ENCODE measurements around the gene DAGLA.

DAGLA gene

DNA sequence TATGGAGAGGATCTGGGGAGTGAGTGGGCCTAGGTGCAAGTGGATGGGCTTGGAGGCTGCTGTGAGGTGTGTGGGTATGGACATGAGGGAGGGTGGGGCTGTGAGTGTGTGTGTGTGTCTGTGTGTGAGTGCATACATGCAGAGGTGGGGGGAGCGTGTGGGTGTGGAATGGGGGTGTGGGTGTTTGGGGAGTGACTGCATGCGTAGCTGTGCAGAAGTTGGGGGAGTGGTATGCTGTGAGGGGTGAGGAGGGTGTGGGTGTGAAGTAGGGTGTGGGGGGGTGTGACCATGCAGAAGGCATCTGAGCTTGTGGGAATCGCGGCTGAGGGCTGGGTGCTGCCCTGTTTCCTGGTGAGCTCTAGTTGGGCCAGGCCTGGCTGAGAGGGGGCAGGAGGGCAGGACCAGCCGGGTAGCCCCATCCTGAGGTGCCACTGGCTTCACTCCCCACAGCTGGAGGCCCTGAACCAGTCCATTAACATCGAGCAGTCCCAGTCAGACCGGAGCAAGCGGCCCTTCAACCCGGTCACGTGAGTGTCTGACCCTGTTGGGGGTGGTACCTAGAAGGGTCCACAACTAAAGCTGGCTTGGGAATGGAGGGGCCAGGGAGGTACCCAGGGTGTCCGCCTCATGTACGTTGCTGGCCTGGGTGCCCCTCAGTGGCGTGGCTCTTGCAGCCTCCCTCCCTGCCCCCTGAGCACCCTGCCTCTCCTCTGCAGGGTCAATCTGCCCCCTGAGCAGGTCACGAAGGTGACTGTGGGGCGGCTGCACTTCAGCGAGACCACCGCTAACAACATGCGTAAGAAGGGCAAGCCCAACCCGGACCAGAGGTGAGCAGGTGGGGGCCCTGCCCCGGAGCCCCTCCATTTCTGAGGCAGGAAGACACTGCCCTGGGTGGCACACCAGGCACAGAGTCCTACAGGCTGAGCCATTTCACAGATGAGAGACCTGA lies 95.7 kb downstream of the DAGLA start:
- in situ Hi-C loops (cut with MboI; ENCODE audit: low sequenced_read_pairs): no loop called here

DNA sequence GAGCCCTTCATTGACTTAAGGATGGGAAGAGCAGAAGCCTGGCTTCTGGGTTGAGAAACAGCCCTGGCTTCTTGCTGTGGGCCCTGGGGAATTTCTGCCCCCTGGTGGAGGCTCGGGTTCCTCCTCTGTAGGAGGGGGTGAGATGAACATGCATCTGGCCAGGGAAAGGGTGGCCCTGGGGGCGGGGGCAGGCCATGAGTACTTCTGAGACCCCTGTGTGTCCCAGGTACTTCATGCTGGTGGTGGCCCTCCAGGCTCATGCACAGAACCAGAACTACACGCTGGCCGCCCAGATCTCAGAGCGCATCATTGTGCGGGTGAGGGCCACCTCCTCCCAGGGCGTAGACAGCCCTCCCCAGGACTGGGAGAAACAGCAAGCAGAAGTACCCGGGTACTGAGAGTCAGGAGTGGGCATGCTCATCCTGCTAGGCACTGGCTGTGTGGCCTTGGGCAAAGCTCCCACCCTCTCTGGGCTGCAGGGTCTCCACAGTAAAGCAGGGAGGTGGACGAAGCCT lies 96.4 kb downstream of the DAGLA start:
- in situ Hi-C loops (cut with MboI; ENCODE audit: low sequenced_read_pairs): no loop called here

DNA sequence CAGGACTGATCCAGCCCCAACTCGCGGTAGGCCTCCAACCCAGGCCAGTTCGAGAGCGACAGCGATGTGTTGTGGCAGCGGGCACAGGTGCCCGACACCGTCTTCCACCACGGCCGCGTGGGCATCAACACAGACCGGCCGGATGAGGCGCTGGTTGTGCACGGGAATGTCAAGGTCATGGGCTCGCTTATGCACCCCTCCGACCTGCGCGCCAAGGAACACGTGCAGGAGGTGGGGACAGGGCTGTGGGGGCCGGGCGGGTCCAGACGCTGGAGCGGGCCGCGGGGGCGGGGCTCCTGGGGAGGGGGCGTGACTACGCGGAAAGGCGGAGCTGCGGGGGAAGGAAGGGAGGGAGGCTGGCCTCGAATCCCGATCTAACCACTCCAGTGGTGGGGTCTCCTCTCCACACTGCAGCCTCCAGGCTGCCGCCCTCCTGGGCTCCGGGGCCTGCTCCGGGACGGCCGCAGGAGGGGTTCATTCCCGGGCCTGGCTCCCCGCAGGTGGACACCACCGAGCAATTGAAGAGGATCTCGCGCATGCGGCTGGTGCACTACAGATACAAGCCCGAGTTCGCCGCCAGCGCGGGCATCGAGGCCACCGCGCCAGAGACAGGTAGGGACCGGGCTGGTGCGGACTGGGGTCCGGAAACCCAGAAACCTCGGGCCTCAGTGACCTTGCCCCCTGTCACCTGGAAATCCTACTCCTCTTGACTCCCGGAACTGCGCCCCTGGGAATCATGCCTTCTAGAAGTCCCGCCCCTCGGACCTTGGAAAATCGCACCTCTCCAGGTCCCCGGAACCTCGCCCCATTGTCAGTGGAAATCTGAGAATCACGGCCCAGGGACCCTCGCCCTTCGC lies 97.3 kb downstream of the DAGLA start:
- in situ Hi-C loops (cut with MboI; ENCODE audit: low sequenced_read_pairs): no loop called here

DNA sequence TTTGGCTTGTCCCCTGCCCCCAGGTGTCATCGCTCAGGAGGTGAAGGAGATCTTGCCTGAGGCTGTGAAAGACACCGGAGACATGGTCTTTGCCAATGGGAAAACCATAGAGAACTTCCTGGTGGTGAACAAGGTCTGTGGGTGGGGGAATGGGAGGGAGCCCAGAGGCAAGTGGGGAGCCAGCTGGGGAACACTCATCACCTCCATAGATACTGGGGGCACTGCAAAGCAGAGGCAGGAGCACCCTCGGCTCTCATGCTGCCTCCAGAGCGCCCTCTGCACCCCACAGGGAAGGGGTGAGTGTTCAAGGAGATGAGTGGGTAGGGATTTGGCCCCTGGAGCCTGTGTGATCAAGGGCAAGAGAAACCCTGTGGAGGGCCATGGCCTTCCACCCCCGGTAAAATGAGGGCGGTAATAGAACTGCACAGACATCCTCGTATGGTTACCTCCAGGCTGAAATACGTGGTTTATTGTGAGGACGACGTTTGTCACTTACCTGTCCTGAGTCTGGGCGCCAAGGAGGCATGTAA lies 98.2 kb downstream of the DAGLA start:
- in situ Hi-C loops (cut with MboI; ENCODE audit: low sequenced_read_pairs): no loop called here

DNA sequence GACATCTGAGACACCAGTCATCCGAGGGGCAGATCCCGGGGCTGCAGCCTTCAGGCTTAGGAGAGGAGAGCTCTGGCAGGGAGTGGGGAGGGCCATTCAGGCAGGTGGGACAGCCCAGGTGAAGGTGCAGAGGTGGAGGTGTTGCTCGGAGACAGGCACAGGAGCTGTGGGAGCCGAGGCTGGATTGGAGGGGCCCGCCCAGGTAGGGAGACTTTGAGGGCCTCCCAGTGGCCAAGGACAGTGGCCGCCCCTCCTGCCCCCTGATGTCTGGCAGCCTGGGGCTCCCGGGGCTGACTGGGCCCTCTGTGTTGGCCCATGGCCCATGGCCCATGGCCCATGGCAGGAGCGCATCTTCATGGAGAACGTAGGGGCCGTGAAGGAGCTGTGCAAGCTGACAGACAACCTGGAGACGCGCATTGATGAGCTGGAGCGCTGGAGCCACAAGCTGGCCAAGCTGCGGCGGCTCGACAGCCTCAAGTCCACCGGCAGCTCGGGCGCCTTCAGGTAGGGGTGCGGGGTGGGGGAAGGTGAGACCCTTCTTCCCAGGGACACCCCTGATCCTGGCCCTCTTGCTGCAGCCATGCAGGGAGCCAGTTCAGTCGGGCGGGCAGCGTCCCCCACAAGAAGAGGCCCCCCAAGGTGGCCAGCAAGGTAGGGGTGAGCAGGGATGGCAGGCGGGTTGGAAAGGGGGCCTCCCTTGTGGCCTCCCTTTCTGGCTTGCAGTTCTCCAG lies 98.9 kb downstream of the DAGLA start:
- in situ Hi-C loops (cut with MboI; ENCODE audit: low sequenced_read_pairs): no loop called here

DNA sequence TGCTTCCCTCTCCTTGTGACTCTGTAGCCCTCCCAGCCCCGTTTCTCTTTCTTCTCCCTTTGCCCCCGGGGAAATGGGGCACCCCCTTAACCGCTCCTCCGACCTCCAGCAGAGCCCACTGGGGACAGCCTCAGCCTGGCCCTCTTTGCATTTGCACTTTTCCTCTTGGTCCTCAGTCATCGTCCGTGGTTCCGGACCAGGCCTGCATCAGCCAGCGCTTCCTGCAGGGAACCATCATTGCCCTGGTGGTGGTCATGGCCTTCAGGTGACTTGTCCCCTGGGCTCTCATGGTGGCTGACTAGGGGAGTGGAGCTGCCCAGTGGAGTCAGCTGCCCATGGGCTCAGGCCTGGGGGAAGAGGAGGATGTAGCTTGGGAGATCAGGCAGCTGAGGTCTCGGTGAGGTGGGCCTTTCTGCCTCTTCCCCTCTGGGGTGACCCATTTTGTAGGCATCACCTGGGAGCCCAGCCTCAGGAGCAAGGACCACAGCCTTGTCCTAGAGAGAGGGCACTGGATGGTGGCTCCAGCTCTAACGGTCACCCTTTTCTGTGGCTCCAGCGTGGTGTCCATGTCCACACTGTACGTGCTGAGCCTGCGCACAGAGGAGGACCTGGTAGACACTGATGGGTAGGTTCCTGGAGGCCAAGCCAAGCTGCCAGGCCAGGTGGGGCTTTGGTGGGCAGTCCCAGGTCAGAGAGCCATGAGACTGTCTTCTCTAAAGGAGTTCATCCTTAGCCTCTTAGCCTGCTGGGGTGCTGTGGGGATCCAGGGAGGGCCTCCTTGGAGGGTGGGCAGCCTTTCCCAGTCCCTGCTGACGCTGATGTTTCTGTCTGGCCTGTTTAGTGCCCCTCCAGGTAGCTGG lies 99.7 kb downstream of the DAGLA start:
- in situ Hi-C loops (cut with MboI; ENCODE audit: low sequenced_read_pairs): no loop called here

DNA sequence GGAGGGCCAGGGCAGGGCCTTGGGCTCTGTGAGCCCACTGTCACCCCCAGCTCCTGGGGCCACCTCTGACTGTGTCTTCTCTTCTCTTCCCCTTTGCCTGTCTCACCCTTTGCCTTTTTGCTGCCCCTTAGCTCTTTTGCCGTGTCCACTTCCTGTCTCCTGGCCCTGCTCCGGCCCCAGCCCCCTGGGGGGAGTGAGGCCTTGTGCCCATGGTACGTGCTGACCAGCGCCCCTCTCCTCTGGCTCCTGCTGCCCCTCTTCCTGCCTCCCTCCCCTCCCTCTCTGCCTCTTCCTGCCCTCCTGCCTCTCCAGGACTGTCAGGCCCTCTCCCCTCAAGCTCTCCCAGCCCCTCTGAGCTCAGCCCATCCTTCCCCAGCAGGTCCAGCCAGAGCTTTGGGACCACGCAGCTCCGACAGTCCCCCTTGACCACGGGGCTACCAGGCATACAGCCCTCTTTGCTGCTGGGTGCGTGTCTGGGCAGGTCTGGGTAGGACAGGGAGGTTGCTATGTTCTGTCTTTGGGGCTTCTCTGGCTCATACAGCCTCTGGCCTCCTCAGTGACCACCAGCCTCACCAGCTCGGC lies 100.5 kb downstream of the DAGLA start:
- in situ Hi-C loops (cut with MboI; ENCODE audit: low sequenced_read_pairs): no loop called here

DNA sequence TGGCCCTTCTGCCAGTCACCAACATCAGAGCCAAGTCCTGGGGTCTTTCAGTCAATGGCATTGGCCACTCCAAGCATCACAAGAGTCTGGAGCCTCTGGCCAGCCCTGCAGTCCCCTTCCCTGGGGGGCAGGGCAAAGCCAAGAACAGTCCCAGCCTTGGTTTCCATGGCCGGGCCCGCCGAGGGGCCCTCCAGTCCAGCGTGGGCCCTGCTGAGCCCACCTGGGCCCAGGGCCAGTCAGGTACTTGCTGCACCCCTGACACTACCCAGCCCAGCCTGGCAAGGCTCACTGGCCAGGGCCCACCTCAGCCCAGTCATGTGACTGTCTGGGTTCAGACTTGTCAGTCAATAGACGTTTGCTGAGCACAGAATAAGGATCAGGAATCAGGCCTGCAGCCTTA lies 101.4 kb downstream of the DAGLA start:
- in situ Hi-C loops (cut with MboI; ENCODE audit: low sequenced_read_pairs): no loop called here

DNA sequence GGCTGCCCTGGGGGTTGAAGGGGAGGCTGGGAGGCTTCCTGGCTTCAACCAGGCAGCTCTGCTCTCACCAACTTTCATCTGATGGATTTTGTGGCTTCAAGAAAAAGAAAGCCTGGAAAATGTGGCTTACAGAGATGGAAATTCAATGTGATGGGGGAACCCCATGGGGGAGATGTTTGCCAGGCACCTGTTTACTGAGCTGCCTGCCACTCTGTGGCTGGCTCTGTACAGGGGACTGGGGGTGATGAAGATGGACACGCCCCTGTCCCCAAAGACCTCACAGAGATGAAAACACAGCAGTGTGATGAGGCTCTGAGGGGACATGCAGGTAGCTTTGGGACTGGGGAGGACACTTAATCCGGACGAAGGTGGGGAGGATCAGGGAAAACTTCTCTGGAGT lies 102.1 kb downstream of the DAGLA start:
- in situ Hi-C loops (cut with MboI; ENCODE audit: low sequenced_read_pairs): no loop called here

DNA sequence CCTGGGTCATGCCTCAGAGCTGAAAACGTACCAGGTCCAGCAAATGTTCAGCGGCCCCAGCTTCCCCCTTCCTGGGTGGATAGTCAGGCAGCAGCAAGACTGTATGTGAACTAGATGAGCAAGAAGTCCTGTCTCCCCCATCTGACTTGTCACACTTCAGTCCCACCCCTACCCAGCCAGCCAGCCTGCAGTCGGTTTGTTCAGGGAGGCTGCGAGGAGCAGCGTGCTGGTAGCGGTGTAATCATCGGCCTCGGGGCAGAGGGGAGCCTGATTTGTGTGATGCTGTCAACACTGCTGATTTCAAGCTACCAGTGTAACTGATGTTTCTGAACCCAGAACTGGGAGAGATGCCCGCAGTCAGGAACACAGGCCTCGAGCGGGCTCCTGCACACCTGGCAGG lies 102.7 kb downstream of the DAGLA start:
- in situ Hi-C loops (cut with MboI; ENCODE audit: low sequenced_read_pairs): no loop called here

DNA sequence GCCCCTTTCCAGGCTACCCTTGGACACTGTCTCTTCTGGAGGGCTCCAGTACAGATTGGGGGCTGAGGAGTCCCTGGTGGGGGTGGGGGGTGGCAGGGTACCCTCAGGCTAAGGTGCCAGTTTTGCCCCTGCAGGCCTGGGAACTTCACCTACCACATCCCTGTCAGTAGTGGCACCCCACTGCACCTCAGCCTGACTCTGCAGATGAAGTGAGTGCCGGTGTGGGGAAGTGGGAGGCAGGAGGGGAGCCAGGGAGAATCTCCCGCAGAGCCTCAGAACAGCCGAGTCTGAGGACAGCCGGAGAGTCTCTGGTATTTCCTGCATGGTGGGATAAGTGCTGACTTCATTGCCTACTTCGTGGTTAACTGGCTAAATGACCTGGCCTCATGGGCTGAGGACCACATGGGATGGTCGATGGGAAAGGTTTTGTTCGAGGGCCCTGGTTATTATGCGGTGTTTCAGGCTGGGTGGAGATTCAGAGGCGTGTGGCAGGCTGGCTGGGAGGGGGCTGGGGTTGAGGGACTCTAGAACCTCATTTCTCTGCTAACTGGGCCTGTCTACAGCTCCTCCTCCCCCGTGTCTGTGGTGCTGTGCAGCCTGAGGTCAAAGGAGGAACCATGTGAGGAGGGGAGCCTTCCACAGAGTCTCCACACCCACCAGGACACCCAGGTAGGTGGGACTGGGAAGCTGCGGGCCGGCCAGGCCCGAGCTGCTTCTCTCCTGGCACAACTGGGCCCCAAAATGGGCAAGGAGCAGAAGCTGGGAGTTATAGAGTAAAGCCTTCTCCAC lies 103.7 kb downstream of the DAGLA start:
- in situ Hi-C loops (cut with MboI; ENCODE audit: low sequenced_read_pairs): no loop called here

DNA sequence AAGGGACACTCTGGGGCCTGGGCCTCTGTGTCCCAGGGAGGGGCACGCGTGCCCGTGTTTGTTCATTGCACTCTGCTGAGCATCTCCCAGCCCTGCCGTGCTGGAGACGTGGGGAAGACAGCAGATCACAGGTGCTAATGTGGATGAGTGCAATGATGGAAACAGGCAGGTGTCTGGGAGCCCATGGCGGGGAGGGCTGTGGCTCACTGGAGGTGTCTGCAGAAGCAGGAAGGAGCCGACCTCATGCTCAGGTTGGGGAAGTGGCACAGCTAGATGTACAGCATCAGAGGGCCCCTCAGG lies 104.3 kb downstream of the DAGLA start:
- in situ Hi-C loops (cut with MboI; ENCODE audit: low sequenced_read_pairs): no loop called here

DNA sequence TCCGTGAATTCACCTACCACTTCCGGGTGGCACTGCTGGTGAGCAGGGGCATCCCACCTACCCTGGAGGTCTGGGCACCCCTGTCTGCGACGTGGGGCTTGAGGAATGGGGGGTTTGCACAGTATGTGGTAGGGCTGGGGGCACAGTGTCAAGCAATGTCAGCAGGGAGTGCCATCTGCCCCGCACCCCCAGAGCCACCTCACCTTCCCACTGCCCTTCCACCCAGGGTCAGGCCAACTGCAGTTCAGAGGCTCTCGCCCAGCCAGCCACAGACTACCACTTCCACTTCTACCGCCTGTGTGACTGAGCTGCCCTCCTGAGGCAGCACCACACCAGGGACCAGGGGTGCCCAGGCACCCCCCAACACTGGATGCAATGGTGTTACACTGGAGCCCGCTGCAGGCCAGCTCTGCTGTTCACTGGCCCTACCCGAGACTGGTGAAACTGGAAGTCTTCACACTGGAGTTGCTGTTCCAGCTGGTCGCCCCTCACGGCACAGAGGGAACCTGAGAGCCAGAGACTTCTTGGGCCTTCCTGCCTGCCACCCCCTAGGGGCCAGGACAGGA lies 105.7 kb downstream of the DAGLA start:
- in situ Hi-C loops (cut with MboI; ENCODE audit: low sequenced_read_pairs): no loop called here

DNA sequence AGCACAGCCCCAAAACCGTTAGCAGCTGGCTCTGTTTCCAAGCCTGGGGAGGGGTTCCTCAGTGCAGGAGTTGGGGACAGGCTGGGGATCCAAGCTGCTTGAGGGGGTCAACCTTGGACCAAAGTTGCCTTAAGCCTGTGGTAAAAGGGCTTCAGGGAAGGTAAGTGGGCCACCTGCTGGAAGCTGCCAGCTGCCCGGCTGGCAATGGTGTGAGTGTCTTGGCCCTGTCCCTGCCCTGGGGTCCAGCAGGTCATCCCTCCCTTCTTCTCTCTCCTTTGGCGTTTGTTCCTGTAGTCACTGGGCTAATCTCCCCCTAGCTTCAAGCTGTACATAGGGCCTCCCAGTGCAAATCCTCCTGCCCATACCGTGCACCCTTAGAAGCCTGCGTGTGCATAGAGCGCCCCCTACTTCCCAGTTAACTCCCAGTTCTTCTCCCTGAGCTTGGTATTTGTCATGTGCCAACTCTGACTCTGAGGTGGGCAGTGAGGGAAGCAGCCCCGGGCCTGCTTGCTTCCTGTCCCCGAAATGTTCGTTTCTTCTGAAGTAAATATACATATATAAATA lies 107.8 kb downstream of the DAGLA start:
- in situ Hi-C loops (cut with MboI; ENCODE audit: low sequenced_read_pairs): no loop called here

DNA sequence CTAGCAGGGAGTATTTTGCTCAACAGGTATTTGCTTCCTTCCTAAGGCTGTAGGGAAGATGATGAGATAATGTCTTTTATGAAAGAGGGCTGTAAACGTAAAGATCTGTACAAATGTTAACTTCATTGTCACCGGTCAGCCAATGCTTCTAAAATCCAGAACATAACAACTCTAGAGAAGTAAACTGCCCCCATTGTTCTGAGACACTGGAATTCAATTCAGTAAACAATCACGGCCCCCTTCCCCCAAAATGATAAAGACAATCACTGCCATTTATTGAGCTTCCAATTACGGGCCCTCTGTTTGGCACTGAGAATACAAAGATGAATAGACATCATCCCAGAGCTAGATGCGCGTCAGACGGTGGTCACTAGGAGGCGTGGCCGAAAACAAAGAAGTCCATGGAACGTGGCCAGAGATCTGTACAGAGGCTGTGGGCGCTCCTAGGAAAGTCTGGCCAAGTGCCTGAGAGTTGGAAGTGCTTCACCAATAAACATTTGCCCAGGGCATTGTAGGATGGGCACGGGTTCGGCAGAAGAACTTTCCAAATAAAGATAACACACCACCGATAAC lies 111.6 kb downstream of the DAGLA start:
- in situ Hi-C loops (cut with MboI; ENCODE audit: low sequenced_read_pairs): no loop called here

DNA sequence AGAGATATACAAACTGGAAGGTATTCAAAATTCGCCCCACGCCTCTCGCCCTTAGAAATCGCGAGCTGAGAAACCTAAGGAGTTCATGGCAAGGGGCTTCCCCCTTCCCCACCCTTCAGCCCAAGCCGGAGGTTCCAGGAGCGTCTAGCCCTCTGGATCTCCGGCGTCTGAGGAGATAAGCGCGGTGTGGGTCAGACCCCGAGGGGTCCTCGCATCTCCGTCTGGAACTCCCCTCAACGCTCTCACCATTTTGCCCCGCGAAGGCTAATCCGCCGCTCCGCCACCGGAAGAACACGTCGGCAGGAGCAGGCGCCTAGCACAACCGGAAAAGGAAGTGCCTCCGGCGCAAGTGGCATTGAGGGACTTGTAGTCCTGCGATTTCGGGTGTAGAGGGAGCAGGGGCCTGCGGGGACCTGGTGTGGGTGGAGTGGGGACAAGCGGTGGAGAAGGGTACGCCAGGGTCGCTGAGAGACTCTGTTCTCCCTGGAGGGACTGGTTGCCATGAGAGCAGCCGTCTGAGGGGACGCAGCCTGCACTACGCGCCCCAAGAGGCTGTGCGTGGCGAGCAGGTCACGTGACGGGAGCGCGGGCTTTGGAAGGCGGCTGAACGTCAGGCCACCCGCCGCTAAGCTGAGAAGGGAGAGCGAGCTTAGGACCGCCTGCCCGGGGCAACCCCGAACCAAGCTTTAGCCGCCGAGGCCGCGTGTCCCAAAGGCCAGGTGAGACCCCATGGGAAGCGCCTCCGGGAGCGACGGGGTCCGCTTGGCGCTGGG lies 112.3 kb downstream of the DAGLA start, which contains the start of the genes FEN1 and TMEM258:
FEN1 (plus strand) TSS at position 602 of the 773 bp plus-strand sequence. CDS start 2,451 bp downstream, outside the sequence.
TMEM258 (minus strand) TSS at position 290 of the 773 bp plus-strand sequence; CDS start at position 249, 41 bp downstream.
- in situ Hi-C loops (cut with MboI; ENCODE audit: low sequenced_read_pairs): no loop called here
